HCT116 (cell line): ENCODE data around the gene BBS9. TPM values are rescaled to one million over a fixed set of nuclear protein-coding genes. Genes with fewer than 3 reads are reported as not detected.

Experiments used
- ATAC-seq: fragments of 200-7000 bp; cut with Tn5 transposase; 2 replicates; pipeline ENCODE4 v1.9.1; 2020; ENCODE audit warnings: mild to moderate bottlenecking, moderate library complexity
- BruUV-seq: library from RNA; stranded (reverse); fragments of 400-500 nt; replicated peaks from 2 replicates; lab custom pipeline; 2021; lab: Mats Ljungman, UMichigan
- CTCF ChIA-PET: fragments of 300-600 bp; sonication (Branson Sonifier 250); formaldehyde crosslinking; loops from one replicate; lab custom pipeline; 2021; ENCODE audit warnings: antibody characterized with exemption; lab: Charles Lee
- POLR2A ChIA-PET: fragments of 300-600, 350-600 bp; sonication (Branson Sonifier 250); formaldehyde crosslinking; loops from one replicate; lab custom pipeline; 2021; ENCODE audit warnings: antibody characterized with exemption; lab: Charles Lee
- RAD21 ChIA-PET, 2 experiments: fragments of 300-600 bp; sonication (Branson Sonifier 250); formaldehyde crosslinking; loops; one replicate each; lab custom pipeline; 2023; ENCODE audit warnings: low total read pairs in 2 of 2; ENCODE audit not compliant: uncharacterized antibody in 2 of 2, unreplicated experiment in 2 of 2, low non-redundant PET in 1 of 2; lab: Charles Lee
- DNase-seq: peaks from one replicate; pipeline ENCODE4 v3.0.0-alpha.2; 2010; ENCODE audit warnings: low read depth, low spot score
- H2AFZ ChIP-seq: fragments of 200-600 bp; shearing (Covaris generic), sonication (generic); 2 replicates; pipeline ENCODE4 v1.6.1; 2017; ENCODE audit warnings: low read depth, mixed run types, mixed read lengths, antibody characterized with exemption, low read length; ENCODE audit not compliant: poor library complexity, severe bottlenecking
- H3K27ac ChIP-seq: 2 replicates; pipeline ENCODE4 v1.5.1; 2012; ENCODE audit warnings: low read depth, low read length
- H3K27me3 ChIP-seq: fragments of 200-600 bp; sonication (generic); 2 replicates; pipeline ENCODE4 v1.6.1; 2016; ENCODE audit warnings: mixed run types, low read length, mixed read lengths; ENCODE audit not compliant: insufficient read depth
- H3K36me3 ChIP-seq, 2 experiments: fragments of 200-500 bp in 1 of 2; fragments of 200-600 bp in 1 of 2; sonication (Bioruptor generic) in 1 of 2; sonication (generic) in 1 of 2; 2 replicates each; pipeline versions ENCODE4 v1.5.1 to v1.6.1; 2014 to 2016; ENCODE audit warnings: low read length in 2 of 2, inconsistent platforms in 1 of 2, mixed read lengths in 1 of 2, mixed run types in 1 of 2; ENCODE audit not compliant: insufficient read depth in 2 of 2, control insufficient read depth in 1 of 2
- H3K4me1 ChIP-seq, 2 experiments: fragments of 200-600 bp in 1 of 2; sonication (generic) in 1 of 2; 2 replicates each; pipeline versions ENCODE4 v1.5.1 to v1.6.1; 2012 to 2017; ENCODE audit warnings: low read length in 2 of 2, inconsistent platforms in 1 of 2, mild to moderate bottlenecking in 1 of 2, mixed read lengths in 1 of 2, mixed run types in 1 of 2, moderate library complexity in 1 of 2; ENCODE audit not compliant: insufficient read depth in 2 of 2, control insufficient read depth in 1 of 2
- H3K4me2 ChIP-seq: fragments of 200-600 bp; sonication (generic); 2 replicates; pipeline ENCODE4 v1.6.1; 2017; ENCODE audit warnings: mixed run types, low read length, mixed read lengths
- H3K4me3 ChIP-seq, 2 experiments: fragments of 200-600 bp in 1 of 2; sonication (generic) in 1 of 2; replicated peaks in 1 of 2; 2 replicates each; pipeline ENCODE4 v1.5.1; 2011 to 2016; ENCODE audit warnings: low read length in 2 of 2, control low read depth in 1 of 2, low read depth in 1 of 2, mild to moderate bottlenecking in 1 of 2, mixed read lengths in 1 of 2, mixed run types in 1 of 2
- H3K79me2 ChIP-seq: fragments of 200-600 bp; sonication (generic); 2 replicates; pipeline ENCODE4 v1.6.1; 2017; ENCODE audit warnings: mild to moderate bottlenecking, mixed run types, low read length, moderate library complexity, mixed read lengths; ENCODE audit not compliant: insufficient read depth
- H3K9ac ChIP-seq: fragments of 200-600 bp; sonication (generic); 2 replicates; pipeline ENCODE4 v1.6.1; 2016; ENCODE audit warnings: low read length, mixed read lengths
- H3K9me2 ChIP-seq: fragments of 200-600 bp; sonication (generic), shearing (Covaris generic); 2 replicates; pipeline ENCODE4 v1.6.1; 2017; ENCODE audit warnings: mixed run types, mild to moderate bottlenecking, moderate library complexity; ENCODE audit not compliant: insufficient read depth
- H3K9me3 ChIP-seq, 2 experiments: fragments of 200-500 bp in 1 of 2; fragments of 200-600 bp in 1 of 2; sonication (Bioruptor generic) in 1 of 2; sonication (generic) in 1 of 2; 2 replicates each; pipeline ENCODE4 v1.6.1; 2014 to 2017; ENCODE audit warnings: low read length in 2 of 2, mixed read lengths in 2 of 2, inconsistent platforms in 1 of 2, low read depth in 1 of 2, mild to moderate bottlenecking in 1 of 2, mixed run types in 1 of 2, moderate library complexity in 1 of 2; ENCODE audit not compliant: control insufficient read depth in 1 of 2, insufficient read depth in 1 of 2
- H4K20me1 ChIP-seq: fragments of 200-600 bp; sonication (generic), shearing (Covaris generic); 2 replicates; pipeline ENCODE4 v1.6.1; 2017; ENCODE audit warnings: mixed run types, mild to moderate bottlenecking, moderate library complexity; ENCODE audit not compliant: insufficient read depth
- CBX3 ChIP-seq: IDR thresholded peaks from 2 replicates; pipeline ENCODE4 v1.6.1; 2012; ENCODE audit warnings: low read depth
- CEBPB ChIP-seq: IDR thresholded peaks from 2 replicates; pipeline ENCODE4 v1.6.1; 2012; ENCODE audit warnings: low read depth
- EGR1 ChIP-seq: IDR thresholded peaks from 2 replicates; pipeline ENCODE4 v1.6.1; 2012; ENCODE audit warnings: low read depth
- ELF1 ChIP-seq: IDR thresholded peaks from 2 replicates; pipeline ENCODE4 v1.6.1; 2012; ENCODE audit warnings: low read depth, borderline replicate concordance
- EZH2phosphoT487 ChIP-seq: fragments of 200-600 bp; IDR thresholded peaks from 2 replicates; pipeline ENCODE4 v1.6.1; 2018; ENCODE audit warnings: antibody characterized with exemption, borderline replicate concordance
- FOSL1 ChIP-seq: IDR thresholded peaks from 2 replicates; pipeline ENCODE4 v1.6.1; 2012; ENCODE audit warnings: low read depth
- JUND ChIP-seq: IDR thresholded peaks from 2 replicates; pipeline ENCODE4 v1.6.1; 2012
- POLR2A ChIP-seq: IDR thresholded peaks from 2 replicates; pipeline ENCODE4 v1.7.0; 2011; ENCODE audit warnings: borderline replicate concordance; ENCODE audit not compliant: insufficient read depth, insufficient read length; ENCODE audit errors: extremely low read depth
- POLR2AphosphoS5 ChIP-seq: IDR thresholded peaks from 2 replicates; pipeline ENCODE4 v1.6.1; 2011; ENCODE audit warnings: mild to moderate bottlenecking, low read depth, low read length, moderate library complexity
- RAD21 ChIP-seq: IDR thresholded peaks from 2 replicates; pipeline ENCODE4 v1.6.1; 2012; ENCODE audit warnings: low read depth, mild to moderate bottlenecking
- REST ChIP-seq: IDR thresholded peaks from 2 replicates; pipeline ENCODE4 v1.6.1; 2012; ENCODE audit warnings: low read depth
- SIN3A ChIP-seq: IDR thresholded peaks from 2 replicates; pipeline ENCODE4 v1.6.1; 2012; ENCODE audit warnings: low read depth
- SP1 ChIP-seq: IDR thresholded peaks from 2 replicates; pipeline ENCODE4 v1.6.1; 2012; ENCODE audit warnings: low read depth
- SRF ChIP-seq: IDR thresholded peaks from 2 replicates; pipeline ENCODE4 v1.6.1; 2012; ENCODE audit warnings: low read depth
- TCF7L2 ChIP-seq: IDR thresholded peaks from 2 replicates; pipeline ENCODE4 v1.7.0; 2011; ENCODE audit warnings: borderline replicate concordance, inconsistent platforms; ENCODE audit not compliant: insufficient read depth, insufficient read length; ENCODE audit errors: extremely low read depth
- YY1 ChIP-seq: IDR thresholded peaks from 2 replicates; pipeline ENCODE4 v1.6.1; 2011; ENCODE audit warnings: low read length, low read depth, moderate library complexity, mild to moderate bottlenecking; ENCODE audit not compliant: insufficient replicate concordance; ENCODE audit errors: extremely low read depth
- ZFX ChIP-seq: fragments of 450-650 bp; IDR thresholded peaks from 2 replicates; pipeline ENCODE4 v1.6.1; 2017
- intact Hi-C: fragments of 100-400 bp; cut with micrococcal nuclease; formaldehyde crosslinking; loops from 2 replicates; pipeline ENCODE4 v1.10.0; 2022
- total RNA-seq: library from RNA; stranded (reverse); gene quantifications from one replicate; pipeline ENCODE4 v1.2.1, GENCODE V29; 2021; ENCODE audit not compliant: unreplicated experiment
- TF ChIP-seq, protein P1 (sequence below): IDR thresholded peaks from 2 replicates; pipeline ENCODE4 v1.6.1; 2012
- TF ChIP-seq, protein P2 (sequence below): IDR thresholded peaks from 2 replicates; pipeline ENCODE4 v1.6.1; 2011; ENCODE audit warnings: mild to moderate bottlenecking, low read length, moderate library complexity; ENCODE audit not compliant: insufficient replicate concordance; ENCODE audit errors: extremely low read depth
- TF ChIP-seq, protein P3 (sequence below): IDR thresholded peaks from 2 replicates; pipeline ENCODE4 v1.6.1; 2012

The BBS9 gene
- total RNA-seq, 1 experiment from 2014 or later = 7.1 TPM

GRCh38 chr7:33143996-33144718 is 14.8 kb downstream of the BBS9 start (continued):
- TF ChIP-seq, protein P1, sequence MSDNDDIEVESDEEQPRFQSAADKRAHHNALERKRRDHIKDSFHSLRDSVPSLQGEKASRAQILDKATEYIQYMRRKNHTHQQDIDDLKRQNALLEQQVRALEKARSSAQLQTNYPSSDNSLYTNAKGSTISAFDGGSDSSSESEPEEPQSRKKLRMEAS = no peak
- TF ChIP-seq CEBPB = no peak

DNA sequence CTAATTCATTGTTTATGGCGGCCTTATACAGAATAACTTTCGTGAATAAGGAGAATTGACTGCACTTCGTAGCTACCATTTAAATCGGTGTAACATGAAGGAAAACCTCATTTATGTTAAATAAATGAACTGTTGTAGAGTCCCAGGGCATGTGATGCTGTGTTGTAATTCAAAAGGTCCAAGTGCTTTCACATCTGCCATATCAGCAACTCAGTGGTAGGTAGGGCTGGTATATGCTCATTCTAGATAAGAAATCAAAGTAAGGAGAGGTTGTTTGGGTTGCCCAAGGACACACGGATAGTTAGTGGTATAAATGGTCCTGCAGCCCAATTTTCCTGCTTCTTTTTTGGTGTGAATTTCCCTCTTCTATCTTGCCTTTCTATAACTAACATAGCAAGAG is 15.8 kb downstream of the BBS9 start:
- no peak for ATAC-seq
- no TSS peak for BruUV-seq
- CTCF ChIA-PET = no interaction called here

More for the DNA sequence above, 15.8 kb downstream of the BBS9 start:
- Histone ChIP-seq H4K20me1 (no peaks in the 10 kb centered on the region), H2AFZ (no peak overlapping the region), H3K4me2 (no peak overlapping the region), H3K9ac (no peak overlapping the region), H3K9me3 (no peaks in the 10 kb centered on the region), H3K4me3 (no peak overlapping the region), H3K79me2 (no peaks in the 10 kb centered on the region), H3K27ac (no peak overlapping the region), H3K9me2 (no peaks in the 10 kb centered on the region), H3K27me3 (no peaks in the 10 kb centered on the region), H3K4me1 (no peaks in the 10 kb centered on the region), H3K36me3 (no peaks in the 10 kb centered on the region)
- RAD21 ChIA-PET = no interaction called here
- intact Hi-C loops = no loop called here
- POLR2A ChIA-PET = no interaction called here
- DNase-seq = no peak
- TF ChIP-seq POLR2A (no peak), EGR1 (no peak), CEBPB (no peak), TCF7L2 (no peak), EZH2phosphoT487 (no peak), JUND (no peak), YY1 (no peak), SIN3A (no peak), ELF1 (no peak), SP1 (no peak), FOSL1 (no peak), REST (no peak), ZFX (no peak), RAD21 (no peak), CBX3 (no peak), SRF (no peak), POLR2AphosphoS5 (no peak)
- TF ChIP-seq, protein P2, sequence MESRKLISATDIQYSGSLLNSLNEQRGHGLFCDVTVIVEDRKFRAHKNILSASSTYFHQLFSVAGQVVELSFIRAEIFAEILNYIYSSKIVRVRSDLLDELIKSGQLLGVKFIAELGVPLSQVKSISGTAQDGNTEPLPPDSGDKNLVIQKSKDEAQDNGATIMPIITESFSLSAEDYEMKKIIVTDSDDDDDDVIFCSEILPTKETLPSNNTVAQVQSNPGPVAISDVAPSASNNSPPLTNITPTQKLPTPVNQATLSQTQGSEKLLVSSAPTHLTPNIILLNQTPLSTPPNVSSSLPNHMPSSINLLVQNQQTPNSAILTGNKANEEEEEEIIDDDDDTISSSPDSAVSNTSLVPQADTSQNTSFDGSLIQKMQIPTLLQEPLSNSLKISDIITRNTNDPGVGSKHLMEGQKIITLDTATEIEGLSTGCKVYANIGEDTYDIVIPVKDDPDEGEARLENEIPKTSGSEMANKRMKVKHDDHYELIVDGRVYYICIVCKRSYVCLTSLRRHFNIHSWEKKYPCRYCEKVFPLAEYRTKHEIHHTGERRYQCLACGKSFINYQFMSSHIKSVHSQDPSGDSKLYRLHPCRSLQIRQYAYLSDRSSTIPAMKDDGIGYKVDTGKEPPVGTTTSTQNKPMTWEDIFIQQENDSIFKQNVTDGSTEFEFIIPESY = no peak
- TF ChIP-seq, protein P3, sequence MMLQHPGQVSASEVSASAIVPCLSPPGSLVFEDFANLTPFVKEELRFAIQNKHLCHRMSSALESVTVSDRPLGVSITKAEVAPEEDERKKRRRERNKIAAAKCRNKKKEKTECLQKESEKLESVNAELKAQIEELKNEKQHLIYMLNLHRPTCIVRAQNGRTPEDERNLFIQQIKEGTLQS = no peak
